DND-41 (cell line): Measurements from ENCODE around the gene CPED1.

Experiments used
- ATAC-seq: fragments of 200-7000 bp; cut with Tn5 transposase; 3 replicates; pipeline ENCODE4 v1.9.1; 2021; ENCODE audit warnings: low read depth; ENCODE audit not compliant: insufficient read depth
- DNase-seq: peaks from one replicate; pipeline ENCODE4 v3.0.0-alpha.2; 2020
- H2AFZ ChIP-seq: 2 replicates; pipeline ENCODE4 v1.6.0; 2012; ENCODE audit warnings: low read depth, low read length
- H3K27ac ChIP-seq: 2 replicates; pipeline ENCODE4 v1.5.1; 2012; ENCODE audit warnings: low read length, inconsistent platforms
- H3K27me3 ChIP-seq: fragments of 200-600 bp; sonication (generic); 2 replicates; pipeline ENCODE4 v1.6.0; 2012; ENCODE audit warnings: low read length, mild to moderate bottlenecking, inconsistent platforms; ENCODE audit not compliant: insufficient read depth, poor library complexity
- H3K36me3 ChIP-seq: 2 replicates; pipeline ENCODE4 v1.5.1; 2012; ENCODE audit warnings: low read length, inconsistent platforms; ENCODE audit not compliant: insufficient read depth
- H3K4me1 ChIP-seq: 2 replicates; pipeline ENCODE4 v1.5.1; 2012; ENCODE audit warnings: mild to moderate bottlenecking, low read length; ENCODE audit not compliant: insufficient read depth
- H3K4me2 ChIP-seq: 2 replicates; pipeline ENCODE4 v1.6.0; 2012; ENCODE audit warnings: mild to moderate bottlenecking, moderate library complexity, low read length, inconsistent platforms; ENCODE audit not compliant: insufficient read depth
- H3K4me3 ChIP-seq, 2 experiments: fragments of 200-600 bp in 1 of 2; shearing (Covaris generic) in 1 of 2; 2 replicates each; pipeline ENCODE4 v1.5.1; 2012 to 2016; ENCODE audit warnings: inconsistent platforms in 2 of 2, low read length in 2 of 2, mild to moderate bottlenecking in 2 of 2, low read depth in 1 of 2, moderate library complexity in 1 of 2
- H3K79me2 ChIP-seq: 2 replicates; pipeline ENCODE4 v1.6.0; 2012; ENCODE audit warnings: low read length, inconsistent platforms; ENCODE audit not compliant: insufficient read depth
- H3K9ac ChIP-seq: 2 replicates; pipeline ENCODE4 v1.6.0; 2012; ENCODE audit warnings: low read depth, mild to moderate bottlenecking, inconsistent platforms, low read length, moderate library complexity
- H3K9me3 ChIP-seq: 2 replicates; pipeline ENCODE4 v1.5.1; 2012; ENCODE audit warnings: low read length, moderate library complexity, mild to moderate bottlenecking, inconsistent platforms; ENCODE audit not compliant: insufficient read depth, severe bottlenecking
- H4K20me1 ChIP-seq: 2 replicates; pipeline ENCODE4 v1.6.0; 2012; ENCODE audit warnings: low read length; ENCODE audit not compliant: insufficient read depth
- CTCF ChIP-seq: IDR thresholded peaks from 2 replicates; pipeline ENCODE4 v1.5.1; 2012; ENCODE audit warnings: borderline replicate concordance, low read length, moderate library complexity, mild to moderate bottlenecking; ENCODE audit not compliant: poor library complexity, severe bottlenecking; ENCODE audit errors: extremely low read depth
- EZH2 ChIP-seq: IDR thresholded peaks from 3 replicates; pipeline ENCODE4 v1.6.1; 2012; ENCODE audit warnings: borderline replicate concordance, low read depth, mild to moderate bottlenecking, moderate library complexity, low read length, inconsistent platforms; ENCODE audit not compliant: severe bottlenecking

Gene CPED1

DNA sequence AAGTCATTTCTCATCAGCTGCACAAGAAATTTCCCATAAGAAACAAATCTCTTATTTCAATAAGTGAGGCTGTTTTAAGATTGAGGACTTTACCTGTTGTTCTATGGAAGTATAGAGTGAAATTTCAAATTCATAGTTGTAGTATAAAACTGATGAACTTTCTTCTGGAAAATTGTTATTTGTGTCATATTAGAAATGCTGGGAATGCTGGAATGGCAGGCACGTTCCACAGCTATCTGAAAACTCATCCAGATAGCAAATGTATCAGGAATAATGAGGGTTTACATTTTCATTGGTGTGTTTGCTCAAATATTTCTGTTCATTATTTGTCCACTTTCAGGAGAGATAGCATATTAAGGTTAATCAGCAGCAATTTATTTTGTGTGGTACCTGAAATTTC lies 40.8 kb downstream of the CPED1 start:
- no peaks in the 10 kb centered on the region for H3K79me2 ChIP-seq
- no peaks in the 10 kb centered on the region for H3K36me3 ChIP-seq
- no peak for DNase-seq
- H3K9ac ChIP-seq = no peak overlapping the region
- H3K27ac ChIP-seq = no peak overlapping the region
- H3K4me3 ChIP-seq = no peak overlapping the region
- TF ChIP-seq EZH2 = no peak
- TF ChIP-seq CTCF = no peak
- H4K20me1 ChIP-seq = no peaks in the 10 kb centered on the region
- ATAC-seq = no peak
- H3K9me3 ChIP-seq = no peaks in the 10 kb centered on the region
- no peak overlapping the region for H3K4me2 ChIP-seq
- no peak overlapping the region for H2AFZ ChIP-seq
- H3K4me1 ChIP-seq = no peaks in the 10 kb centered on the region
- H3K27me3 ChIP-seq = no peaks in the 10 kb centered on the region

GRCh38 chr7:121030308-121030707 lies 41.8 kb downstream of the CPED1 start:
- TF ChIP-seq CTCF (no peak), EZH2 (no peak)
- H3K4me1 ChIP-seq = no peaks in the 10 kb centered on the region
- no peaks in the 10 kb centered on the region for H3K36me3 ChIP-seq
- H3K27ac ChIP-seq = no peak overlapping the region
- H3K4me3 ChIP-seq = no peak overlapping the region
- H3K79me2 ChIP-seq = no peaks in the 10 kb centered on the region
- ATAC-seq (no peak), DNase-seq (no peak)
- no peak overlapping the region for H3K4me2 ChIP-seq
- H2AFZ ChIP-seq = no peak overlapping the region
- no peaks in the 10 kb centered on the region for H3K9me3 ChIP-seq
- no peak overlapping the region for H3K9ac ChIP-seq
- no peaks in the 10 kb centered on the region for H4K20me1 ChIP-seq
- no peaks in the 10 kb centered on the region for H3K27me3 ChIP-seq

DNA sequence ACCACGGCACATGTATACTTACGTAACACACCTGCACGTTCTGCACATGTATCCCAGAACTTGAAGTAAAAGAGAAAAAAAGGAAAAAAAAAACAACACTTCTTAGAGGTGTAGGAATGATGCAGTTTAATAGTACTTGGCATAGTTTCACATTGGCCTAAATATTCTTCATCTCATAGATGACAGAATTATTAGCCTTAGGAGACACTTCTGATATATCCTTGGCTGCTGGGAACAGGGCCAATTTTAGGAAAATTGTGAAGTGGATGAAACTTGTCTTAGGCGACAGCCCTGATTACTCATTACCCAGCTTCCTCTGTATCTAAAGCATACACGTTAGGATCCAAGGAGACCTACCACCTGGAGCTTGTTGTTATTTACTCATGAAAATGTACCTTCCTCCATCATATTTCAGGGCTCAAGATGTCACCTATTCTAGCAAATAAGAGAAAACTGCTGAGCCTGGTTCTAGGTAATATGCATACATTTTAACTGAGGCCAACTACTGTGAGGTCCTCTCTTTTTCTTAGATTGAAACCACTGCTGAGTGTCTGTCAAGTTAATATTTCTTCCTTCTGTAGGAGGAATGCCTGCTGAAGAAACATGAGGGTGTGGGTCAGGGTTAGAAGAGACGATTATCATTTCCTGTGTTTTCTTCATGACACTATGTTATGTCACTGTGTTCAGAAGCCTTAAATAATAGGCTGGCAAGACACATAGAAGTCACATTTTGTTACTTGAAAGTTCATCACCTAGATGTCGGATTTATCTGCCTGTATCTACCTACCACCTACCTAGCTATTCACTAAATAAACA lies 44.3 kb downstream of the CPED1 start:
- H3K27me3 ChIP-seq = no peaks in the 10 kb centered on the region
- no peak for TF ChIP-seq CTCF
- no peaks in the 10 kb centered on the region for H3K9me3 ChIP-seq
- H3K27ac ChIP-seq = no peak overlapping the region
- no peaks in the 10 kb centered on the region for H3K79me2 ChIP-seq
- H3K4me1 ChIP-seq = no peaks in the 10 kb centered on the region
- ATAC-seq = no peak
- no peak for DNase-seq
- H3K9ac ChIP-seq = no peak overlapping the region
- no peak overlapping the region for H3K4me2 ChIP-seq
- no peak overlapping the region; the same call in 1 of the 2 replicates for H2AFZ ChIP-seq
- no peaks in the 10 kb centered on the region for H3K36me3 ChIP-seq
- H3K4me3 ChIP-seq = no peak overlapping the region
- H4K20me1 ChIP-seq = no peaks in the 10 kb centered on the region
